Effector memory CD8-positive, alpha-beta T cell (primary cell): ENCODE results near the gene TPPP.
"Not testable (repeated sequence)": the region's sequence is repeated elsewhere in the genome, so short reads cannot be mapped to it uniquely, and the experiment has no call there.

Experiments used
- ATAC-seq: fragments of 150-1000 bp; cut with Tn5 transposase; replicated peaks from 2 replicates; pipeline ENCODE4 v1.10.0; 2021; ENCODE audit warnings: mild to moderate bottlenecking, moderate library complexity
- DNase-seq, 3 experiments: peaks; one replicate each; pipeline ENCODE4 v3.0.0; 2021
- H3K27ac Mint-ChIP-seq, 2 donors: one replicate each; pipeline ENCODE4 v1.8.0; 2022; ENCODE audit warnings: mild to moderate bottlenecking in 2 of 2, mixed read lengths in 2 of 2, moderate library complexity in 2 of 2
- H3K27me3 Mint-ChIP-seq, 2 donors: one replicate each; pipeline ENCODE4 v1.8.0; 2022; ENCODE audit warnings: mixed read lengths in 2 of 2
- H3K36me3 Mint-ChIP-seq: one replicate; pipeline ENCODE4 v1.8.0; 2022; ENCODE audit warnings: mild to moderate bottlenecking, moderate library complexity, mixed read lengths; ENCODE audit not compliant: insufficient read depth
- H3K4me1 Mint-ChIP-seq, 2 donors: one replicate each; pipeline ENCODE4 v1.8.0; 2022; ENCODE audit warnings: low read depth in 2 of 2, mixed read lengths in 2 of 2
- H3K4me3 Mint-ChIP-seq, 2 donors: one replicate each; pipeline ENCODE4 v1.8.0; 2022; ENCODE audit warnings: mild to moderate bottlenecking in 2 of 2, mixed read lengths in 2 of 2, moderate library complexity in 2 of 2
- H3K9me3 Mint-ChIP-seq, 2 donors: one replicate each; pipeline ENCODE4 v1.8.0; 2022; ENCODE audit warnings: mixed read lengths in 2 of 2

The TPPP gene

DNA sequence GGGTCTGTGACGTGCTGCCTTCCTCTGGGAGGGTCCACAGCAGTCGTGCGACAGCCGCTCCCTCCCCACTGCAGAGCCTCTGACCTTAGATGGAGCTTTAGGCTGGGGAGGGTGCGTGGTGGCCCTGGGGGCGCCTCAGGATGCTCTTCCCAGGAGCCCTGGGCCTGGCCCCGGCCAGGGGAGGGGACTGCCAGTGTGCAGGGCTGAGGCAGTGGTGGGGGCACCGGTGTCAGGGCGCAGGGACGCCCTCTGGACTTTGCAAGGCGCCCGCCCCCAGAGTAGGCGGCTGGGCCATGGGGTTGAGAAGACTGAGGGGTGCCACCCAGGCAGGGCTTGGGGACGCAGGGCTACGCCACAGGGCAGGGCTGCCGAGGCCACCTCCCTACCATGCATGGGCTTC lies 14.6 kb downstream of the TPPP start:
- not testable (repeated sequence) for ATAC-seq, H3K4me3 Mint-ChIP-seq, H3K27ac Mint-ChIP-seq, DNase-seq, H3K9me3 Mint-ChIP-seq, H3K4me1 Mint-ChIP-seq, H3K27me3 Mint-ChIP-seq
- peaks cover 40% of the 10 kb centered on the region for H3K36me3 Mint-ChIP-seq

DNA sequence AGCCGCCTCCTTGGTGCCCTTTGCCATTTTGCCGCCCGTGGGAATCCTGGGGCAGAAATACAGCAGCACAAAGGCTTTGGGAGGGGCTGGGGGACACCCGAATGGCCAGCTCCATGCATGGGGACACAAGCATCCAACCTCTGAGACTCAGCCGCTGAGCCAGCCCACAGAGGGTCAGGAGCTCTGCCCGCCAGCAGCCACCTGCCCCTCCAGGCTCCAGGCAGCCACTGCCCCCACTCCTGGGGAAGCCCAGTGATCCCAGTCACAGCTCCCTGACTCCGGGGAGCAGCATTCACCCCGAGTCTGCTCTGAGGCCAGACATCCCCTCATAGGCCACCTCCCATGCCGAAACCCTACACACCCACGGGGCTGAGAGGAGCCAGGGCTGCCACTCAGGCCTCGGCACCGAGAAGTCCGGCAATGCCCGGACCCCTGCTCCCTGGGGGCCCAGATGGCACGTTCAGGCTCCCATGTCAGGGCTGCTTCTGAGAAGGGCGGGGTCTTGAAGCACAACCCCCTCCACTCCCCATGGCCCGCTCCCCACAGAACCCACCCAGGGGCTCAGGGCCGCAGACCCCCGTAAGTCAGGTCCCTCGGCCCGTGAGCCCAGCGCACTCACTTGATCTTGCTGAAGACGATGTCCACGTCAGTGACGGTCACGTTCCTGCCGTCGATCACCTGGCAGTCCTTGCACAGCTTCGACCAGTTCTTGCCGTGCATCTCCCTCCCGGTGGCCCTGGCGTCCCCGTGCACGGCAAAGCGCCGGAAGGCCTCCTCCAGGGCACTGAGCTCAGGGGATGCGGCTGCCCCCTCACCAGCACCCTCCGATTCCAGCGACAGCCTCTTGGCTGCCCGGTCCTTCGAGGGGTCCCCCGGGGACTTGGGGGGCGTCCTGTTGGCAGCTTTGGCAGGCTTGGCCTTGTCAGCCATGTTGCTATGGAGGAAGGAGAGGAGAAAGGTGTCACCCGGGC lies 15.7 kb downstream of the TPPP start:
- peaks cover 48% of the 10 kb centered on the region for H3K36me3 Mint-ChIP-seq
- H3K27ac Mint-ChIP-seq: no peak overlapping the region
- ATAC-seq (no peak), DNase-seq (no peak)
- no peak overlapping the region for H3K4me3 Mint-ChIP-seq
- H3K9me3 Mint-ChIP-seq: no peaks in the 10 kb centered on the region
- peaks cover 8 to 13% of the 10 kb centered on the region in 2 donors for H3K4me1 Mint-ChIP-seq
- H3K27me3 Mint-ChIP-seq: no peaks in the 10 kb centered on the region

DNA sequence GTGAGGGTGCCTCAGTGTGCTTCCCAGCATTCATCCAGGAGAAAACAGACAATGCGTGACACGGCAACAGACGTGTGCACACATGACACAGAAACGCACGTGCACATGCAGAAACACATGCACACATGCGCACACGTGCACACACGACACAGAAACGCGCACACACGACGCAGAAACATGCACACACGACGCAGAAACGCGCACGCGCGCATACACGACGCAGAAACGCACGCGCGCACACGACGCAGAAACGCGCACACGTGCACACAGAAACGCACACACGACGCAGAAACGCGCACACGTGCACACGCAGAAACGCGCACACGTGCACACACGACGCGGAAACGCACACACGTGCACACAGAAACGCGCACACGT lies 16.5 kb downstream of the TPPP start:
- no peaks in the 10 kb centered on the region for H3K27me3 Mint-ChIP-seq
- H3K36me3 Mint-ChIP-seq: peaks cover 52% of the 10 kb centered on the region
- H3K27ac Mint-ChIP-seq: no peak overlapping the region
- DNase-seq (no peak), ATAC-seq (no peak)
- H3K4me3 Mint-ChIP-seq: no peak overlapping the region
- H3K9me3 Mint-ChIP-seq: no peaks in the 10 kb centered on the region
- peaks cover 13 to 17% of the 10 kb centered on the region in 2 donors for H3K4me1 Mint-ChIP-seq

DNA sequence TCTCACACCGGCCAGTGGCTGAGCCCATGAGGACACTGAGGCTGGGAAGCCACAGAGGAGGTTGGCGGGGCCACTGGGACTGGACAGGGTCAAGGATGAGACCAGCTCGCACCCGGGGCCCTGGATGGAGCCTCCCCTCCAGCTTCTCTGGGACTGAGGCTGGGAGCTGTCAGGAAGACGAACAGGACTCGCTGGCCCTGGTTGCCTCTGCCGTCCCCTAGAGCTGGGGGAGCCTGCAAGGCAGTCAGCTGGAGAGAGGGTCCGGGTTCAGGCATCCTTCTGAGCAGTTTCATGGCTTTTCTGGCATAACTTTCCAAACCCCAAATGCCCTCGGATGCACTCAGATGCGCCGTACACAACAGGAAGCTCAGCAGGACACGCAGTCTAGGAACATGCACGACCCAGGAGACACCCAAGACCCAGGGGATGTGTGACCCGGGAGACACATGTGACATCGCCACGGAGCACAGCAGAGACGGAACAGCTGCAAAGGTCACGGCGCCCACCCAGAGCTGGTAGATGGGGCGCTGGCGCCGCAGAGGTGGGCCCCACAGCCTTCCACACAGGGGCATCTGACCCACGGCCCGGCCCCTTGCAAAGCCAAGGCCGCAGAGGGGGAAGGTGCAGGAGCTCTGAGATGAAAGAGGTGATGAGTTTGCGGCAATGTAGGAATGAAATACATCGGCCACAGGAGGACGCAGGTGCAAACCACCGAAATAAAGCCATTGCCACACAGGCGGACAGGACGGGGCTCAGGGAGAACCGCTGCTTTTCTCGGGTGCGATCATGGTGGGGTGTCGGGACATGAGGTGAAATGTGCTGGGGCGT lies 17.1 kb downstream of the TPPP start:
- Mint-ChIP-seq H3K4me3 (no peak overlapping the region), H3K27ac (peak overlapping the region; percentile 49 to 59), H3K36me3 (peaks cover 48% of the 10 kb centered on the region), H3K9me3 (no peaks in the 10 kb centered on the region), H3K4me1 (peaks cover 13 to 17% of the 10 kb centered on the region in 2 donors), H3K27me3 (no peaks in the 10 kb centered on the region)
- no peak for DNase-seq
- no peak for ATAC-seq

DNA sequence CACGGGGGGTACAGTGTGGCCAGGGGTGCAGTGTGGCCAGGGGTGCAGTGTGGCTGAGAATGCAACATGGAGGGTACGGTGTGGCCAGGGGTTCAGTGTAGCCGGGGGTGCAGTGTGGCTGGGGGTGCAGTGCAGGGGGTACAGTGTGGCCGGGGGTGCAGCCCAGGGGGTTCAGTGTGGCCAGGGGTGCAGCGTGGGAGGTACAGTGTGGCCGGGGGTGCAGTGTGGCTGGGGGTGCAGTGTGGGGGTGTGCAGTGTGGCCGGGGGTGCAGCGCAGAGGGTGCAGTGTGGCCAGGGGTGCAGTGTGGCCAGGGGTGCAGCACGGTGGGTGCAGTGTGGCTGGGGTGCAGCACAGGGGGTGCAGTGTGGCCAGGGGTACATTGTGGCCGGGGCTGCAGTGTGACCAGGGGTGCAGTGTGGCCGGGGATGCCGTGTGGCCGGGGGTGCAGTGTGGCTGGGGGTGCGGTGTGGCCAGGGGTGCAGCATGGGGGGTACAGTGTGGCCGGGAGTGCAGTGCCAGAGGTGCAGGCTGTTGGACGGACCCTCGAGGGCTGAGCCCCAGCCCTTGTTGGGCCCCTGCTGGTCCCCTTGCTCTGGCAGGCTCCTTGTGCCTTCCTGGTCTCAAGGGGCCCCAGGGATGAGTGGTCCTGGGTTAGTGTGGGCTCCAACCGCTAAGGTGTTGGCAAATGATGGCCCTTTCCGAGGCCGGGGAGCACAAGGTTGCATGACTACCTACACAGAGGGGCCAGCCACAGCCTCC lies 17.9 kb downstream of the TPPP start:
- ATAC-seq (no peak), DNase-seq (no peak)
- Mint-ChIP-seq H3K27ac (no peak overlapping the region), H3K36me3 (peaks cover 48% of the 10 kb centered on the region), H3K4me1 (peaks cover 13 to 17% of the 10 kb centered on the region in 2 donors), H3K9me3 (no peaks in the 10 kb centered on the region), H3K4me3 (no peak overlapping the region), H3K27me3 (no peaks in the 10 kb centered on the region)

DNA sequence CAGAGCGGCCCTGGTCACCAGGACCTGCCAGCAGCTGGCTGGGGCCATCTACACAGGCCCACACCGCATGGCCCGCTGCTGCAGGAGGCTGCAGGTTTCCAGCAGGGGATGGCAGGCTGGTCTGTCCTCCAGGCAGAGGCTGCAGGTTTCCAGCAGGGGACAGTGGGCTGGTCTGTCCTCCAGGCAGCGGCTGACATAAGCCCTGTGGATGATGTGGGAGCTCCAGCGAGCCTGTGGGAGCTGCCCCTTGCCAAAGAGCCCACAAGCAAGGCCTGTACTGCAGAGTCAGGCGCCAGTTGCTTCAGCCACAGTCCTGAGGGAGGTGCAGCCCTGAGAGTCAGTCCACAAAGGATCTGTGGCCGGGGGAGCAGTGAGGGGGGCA lies 18.5 kb downstream of the TPPP start:
- H3K4me1 Mint-ChIP-seq: peaks cover 13 to 17% of the 10 kb centered on the region in 2 donors
- no peak for DNase-seq
- H3K4me3 Mint-ChIP-seq: no peak overlapping the region
- no peaks in the 10 kb centered on the region for H3K27me3 Mint-ChIP-seq
- H3K27ac Mint-ChIP-seq: peak overlapping the region in 1 of 2 donors; percentile 95
- H3K36me3 Mint-ChIP-seq: peaks cover 50% of the 10 kb centered on the region
- H3K9me3 Mint-ChIP-seq: no peaks in the 10 kb centered on the region
- ATAC-seq: no peak

DNA sequence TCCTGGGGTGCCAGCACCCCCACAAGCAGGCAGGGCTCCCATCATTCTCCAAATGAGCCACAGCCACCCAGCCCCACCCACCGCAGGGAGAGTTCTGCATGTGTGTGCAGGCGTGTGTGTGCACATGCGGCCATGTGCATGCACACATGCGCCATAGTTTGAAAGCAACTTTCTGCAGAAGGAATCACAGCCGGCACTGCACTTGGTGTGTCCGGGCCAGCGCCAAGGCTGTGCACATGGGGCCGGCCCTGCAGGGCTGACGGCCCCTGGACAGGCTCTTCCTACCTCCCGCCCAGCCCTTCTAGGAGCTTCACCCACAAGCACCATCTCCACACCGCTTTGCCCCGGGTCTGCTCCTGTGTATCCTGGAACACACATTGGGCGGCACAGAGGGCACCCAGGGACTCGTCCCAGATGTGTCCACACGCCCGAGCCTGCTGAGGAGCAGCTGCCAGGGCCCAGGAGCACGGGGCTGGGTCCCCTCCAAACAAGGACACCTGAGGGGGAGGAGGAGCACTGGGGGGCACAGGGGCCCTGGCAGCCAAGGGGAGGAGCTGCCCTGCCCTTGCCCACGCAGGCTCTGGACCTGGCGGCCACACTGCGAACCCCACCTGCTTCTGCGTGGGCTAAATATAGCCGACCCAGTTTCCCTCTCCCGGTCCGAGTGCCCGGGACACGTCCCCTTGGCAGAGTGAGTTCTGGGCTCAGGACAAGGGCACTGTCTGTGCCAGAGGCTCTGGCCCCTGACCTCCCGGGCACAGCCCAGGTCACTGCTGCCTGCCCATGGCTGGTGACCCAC lies 19.1 kb downstream of the TPPP start:
- Mint-ChIP-seq H3K36me3 (peaks cover 50% of the 10 kb centered on the region), H3K4me1 (peaks cover 13 to 17% of the 10 kb centered on the region in 2 donors), H3K27ac (peak overlapping the region in 1 of 2 donors; percentile 95), H3K4me3 (peak overlapping the region; percentile 8 to 75), H3K27me3 (no peaks in the 10 kb centered on the region), H3K9me3 (no peaks in the 10 kb centered on the region)
- no peak for DNase-seq
- no peak for ATAC-seq

DNA sequence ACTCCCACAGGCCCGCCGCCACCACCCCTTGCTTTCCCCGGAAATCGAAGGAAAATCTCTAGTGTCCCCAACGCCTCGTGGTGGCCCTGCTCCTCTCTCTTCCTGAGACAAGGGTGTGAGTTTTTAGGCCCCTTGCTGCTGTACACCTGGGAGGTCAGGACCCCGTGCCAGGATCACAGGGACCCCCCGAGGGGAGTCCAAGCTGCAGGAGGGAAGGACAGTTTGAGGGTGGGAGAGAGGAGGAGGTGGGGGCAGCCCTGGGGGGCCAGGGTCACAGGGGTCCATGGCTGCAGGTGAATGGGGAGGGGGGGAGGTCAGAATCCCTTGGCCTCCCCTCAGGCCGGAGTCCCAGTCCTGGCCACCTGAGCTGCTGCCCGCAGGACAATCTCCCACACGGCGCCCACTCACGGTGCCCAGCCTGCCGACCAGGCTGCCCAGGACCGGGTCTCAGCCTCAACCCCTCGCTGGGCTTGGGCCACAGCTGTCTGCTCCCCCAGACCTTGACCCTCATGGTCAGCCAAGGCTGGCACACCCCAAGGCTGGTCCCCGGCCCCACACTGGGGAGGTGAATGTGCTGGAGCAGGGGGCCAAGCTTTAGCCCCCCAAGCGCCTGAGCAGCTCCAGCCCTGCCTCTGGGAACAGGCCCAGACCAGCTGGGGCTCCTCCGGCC lies 19.9 kb downstream of the TPPP start:
- peaks cover 50% of the 10 kb centered on the region for H3K36me3 Mint-ChIP-seq
- H3K4me1 Mint-ChIP-seq: peaks cover 13 to 17% of the 10 kb centered on the region in 2 donors
- H3K27me3 Mint-ChIP-seq: no peaks in the 10 kb centered on the region
- ATAC-seq (no peak), DNase-seq (no peak)
- peak overlapping the region; percentile 62 to 75 for H3K4me3 Mint-ChIP-seq
- H3K27ac Mint-ChIP-seq: peak overlapping the region; percentile 94 to 95
- no peaks in the 10 kb centered on the region for H3K9me3 Mint-ChIP-seq

DNA sequence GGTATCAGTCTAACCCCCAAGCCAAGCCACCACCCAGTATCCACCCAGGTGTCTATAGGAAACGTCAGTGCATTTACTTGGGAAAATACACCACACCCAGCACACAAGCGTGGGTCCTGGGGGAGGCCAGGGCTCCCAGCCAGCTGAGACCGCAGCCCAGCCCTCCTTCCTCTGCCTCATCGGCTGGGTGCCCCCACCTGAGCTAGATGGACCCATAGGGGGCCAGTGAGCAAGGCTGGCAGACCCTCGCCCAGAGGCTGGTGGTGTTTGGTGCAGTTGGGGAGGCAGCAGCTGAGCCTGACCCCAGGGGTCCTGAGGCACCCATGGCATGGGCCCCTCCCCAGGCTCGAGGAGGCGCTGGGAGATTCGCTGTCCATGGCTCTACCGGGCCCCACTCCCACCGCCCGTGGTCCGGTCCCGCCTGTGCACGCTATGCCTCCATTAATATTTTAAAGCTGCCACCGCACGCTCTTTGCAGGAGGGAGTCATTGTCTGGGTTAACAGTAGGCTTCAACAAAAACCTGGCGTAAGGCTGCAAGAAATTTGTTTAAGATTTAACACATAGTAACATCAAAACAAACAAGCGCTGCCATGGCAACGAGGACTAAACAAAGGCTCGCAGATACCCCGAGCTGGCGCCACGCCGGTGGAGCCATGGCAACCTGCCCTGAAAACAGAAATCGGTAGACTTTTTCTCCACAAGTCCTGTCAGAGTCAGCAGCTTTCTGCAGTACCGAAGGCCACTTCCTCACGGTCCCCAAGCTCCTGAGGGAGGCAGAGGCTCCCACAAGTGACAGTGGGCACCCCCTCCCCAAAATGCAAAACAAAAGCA lies 20.6 kb downstream of the TPPP start:
- H3K36me3 Mint-ChIP-seq: peaks cover 49% of the 10 kb centered on the region
- peak overlapping the region; percentile 62 to 75 for H3K4me3 Mint-ChIP-seq
- no peaks in the 10 kb centered on the region for H3K27me3 Mint-ChIP-seq
- H3K9me3 Mint-ChIP-seq: no peaks in the 10 kb centered on the region
- peak overlapping the region; percentile 94 to 95 for H3K27ac Mint-ChIP-seq
- ATAC-seq: peak; percentile 77
- peak; percentile 78 to 89 (median 83) for DNase-seq
- peaks cover 13 to 17% of the 10 kb centered on the region in 2 donors for H3K4me1 Mint-ChIP-seq

DNA sequence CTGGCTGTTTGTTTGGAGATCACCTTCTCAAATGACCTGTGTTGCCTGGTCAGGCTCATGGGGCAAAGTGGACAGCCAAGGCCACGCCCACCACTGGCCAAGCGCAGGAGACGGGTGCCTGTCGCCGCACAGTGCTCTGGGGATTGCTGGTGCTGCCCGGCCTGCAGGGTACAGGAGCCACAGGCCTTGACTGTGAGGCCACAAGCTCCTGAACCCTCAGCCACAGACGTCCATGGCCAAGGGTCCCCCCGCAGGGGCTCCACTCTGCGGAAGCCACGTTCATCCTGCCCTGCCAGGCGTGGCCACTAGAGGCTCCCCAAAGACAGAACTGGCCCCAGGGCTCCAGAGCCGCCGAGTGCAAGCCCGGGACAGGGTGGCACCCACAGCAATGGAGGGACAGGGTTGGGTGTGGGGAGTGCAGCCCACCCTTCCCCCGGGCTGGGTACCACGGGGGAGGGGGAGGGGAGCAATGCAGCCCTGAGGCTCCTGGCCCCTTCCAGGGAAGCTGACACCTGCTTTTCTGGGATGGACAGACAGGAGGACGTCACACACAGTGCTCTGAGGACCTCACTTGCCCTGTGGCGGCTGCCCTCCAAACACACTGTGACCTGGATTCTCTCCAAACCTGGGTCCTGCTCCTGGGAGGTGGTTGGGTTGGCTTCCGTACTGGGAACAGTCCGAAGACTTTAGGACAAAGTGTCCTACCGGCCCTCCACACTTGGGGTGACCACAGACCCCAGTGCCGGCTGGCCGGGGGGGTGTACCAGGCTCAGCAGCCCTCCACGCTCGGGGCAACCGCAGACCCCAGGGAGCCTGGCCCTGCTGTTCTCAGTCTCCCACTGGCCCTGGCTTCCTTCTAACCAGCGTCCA lies 21.5 kb downstream of the TPPP start:
- Mint-ChIP-seq H3K36me3 (peaks cover 40% of the 10 kb centered on the region), H3K4me3 (peak overlapping the region in 1 of 2 donors; percentile 75), H3K27me3 (no peaks in the 10 kb centered on the region), H3K9me3 (no peaks in the 10 kb centered on the region), H3K27ac (peak overlapping the region; percentile 94 to 95), H3K4me1 (peaks cover 13 to 17% of the 10 kb centered on the region in 2 donors)
- ATAC-seq (peak; percentile 62), DNase-seq (peak; percentile 70 to 72 (median 71))
